H9 (cell line): ENCODE data around the gene RERE. TPM values are rescaled to one million over a fixed set of nuclear protein-coding genes. Genes with fewer than 3 reads are reported as not detected.

Source experiments
- DNase-seq: peaks from one replicate; pipeline ENCODE4 v3.0.0-alpha.2; 2017
- H2AFZ ChIP-seq: one replicate; pipeline ENCODE4 v1.6.1; 2013; ENCODE audit warnings: mild to moderate bottlenecking, low read length, control low read depth, moderate library complexity
- H2AK5ac ChIP-seq: 2 replicates; pipeline ENCODE4 v1.6.1; 2013; ENCODE audit warnings: low read length, control low read depth, mixed read lengths; ENCODE audit not compliant: insufficient read length
- H2BK120ac ChIP-seq: one replicate; pipeline ENCODE4 v1.6.1; 2013; ENCODE audit warnings: low read depth, mild to moderate bottlenecking, low read length, control low read depth, inconsistent platforms; ENCODE audit not compliant: poor library complexity, severe bottlenecking
- H2BK12ac ChIP-seq: 2 replicates; pipeline ENCODE4 v1.6.1; 2013; ENCODE audit warnings: low read length, control low read depth, mixed read lengths, low read depth; ENCODE audit not compliant: insufficient read length
- H2BK15ac ChIP-seq: 2 replicates; pipeline ENCODE4 v1.6.1; 2013; ENCODE audit warnings: low read depth, low read length, control low read depth
- H2BK20ac ChIP-seq: one replicate; pipeline ENCODE4 v1.6.1; 2013; ENCODE audit warnings: low read depth, mild to moderate bottlenecking, low read length, control low read depth, inconsistent platforms; ENCODE audit not compliant: poor library complexity, severe bottlenecking
- H2BK5ac ChIP-seq: 2 replicates; pipeline ENCODE4 v1.6.1; 2013; ENCODE audit warnings: low read length, control low read depth, mixed read lengths; ENCODE audit not compliant: insufficient read length
- H3K14ac ChIP-seq: 2 replicates; pipeline ENCODE4 v1.6.1; 2013; ENCODE audit warnings: low read length, control low read depth; ENCODE audit not compliant: insufficient read depth
- H3K18ac ChIP-seq: 2 replicates; pipeline ENCODE4 v1.6.1; 2013; ENCODE audit warnings: low read depth, mild to moderate bottlenecking, mixed read lengths, low read length, control low read depth; ENCODE audit not compliant: insufficient read length
- H3K23ac ChIP-seq: 2 replicates; pipeline ENCODE4 v1.6.1; 2013; ENCODE audit warnings: low read length, control low read depth, mixed read lengths, low read depth; ENCODE audit not compliant: insufficient read length
- H3K23me2 ChIP-seq: 2 replicates; pipeline ENCODE4 v1.6.1; 2013; ENCODE audit warnings: low read depth, mild to moderate bottlenecking, mixed read lengths, low read length, control low read depth; ENCODE audit not compliant: insufficient read length, poor library complexity, severe bottlenecking
- H3K27ac ChIP-seq: 2 replicates; pipeline ENCODE4 v1.5.1; 2013; ENCODE audit warnings: low read length, control low read depth, mixed read lengths, low read depth; ENCODE audit not compliant: insufficient read length
- H3K27me3 ChIP-seq: 2 replicates; pipeline ENCODE4 v1.6.1; 2013; ENCODE audit warnings: low read length, control low read depth, inconsistent platforms; ENCODE audit not compliant: insufficient read depth
- H3K4ac ChIP-seq: 2 replicates; pipeline ENCODE4 v1.6.1; 2013; ENCODE audit warnings: low read depth, mild to moderate bottlenecking, control low read depth, inconsistent platforms, low read length, moderate library complexity
- H3K4me1 ChIP-seq: 2 replicates; pipeline ENCODE4 v1.6.1; 2013; ENCODE audit warnings: low read length, control low read depth, inconsistent platforms; ENCODE audit not compliant: insufficient read depth
- H3K4me2 ChIP-seq: 2 replicates; pipeline ENCODE4 v1.6.1; 2013; ENCODE audit warnings: low read length, control low read depth, mixed read lengths; ENCODE audit not compliant: insufficient read length, insufficient read depth
- H3K56ac ChIP-seq: 2 replicates; pipeline ENCODE4 v1.6.1; 2013; ENCODE audit warnings: low read depth, mild to moderate bottlenecking, mixed read lengths, low read length, control low read depth; ENCODE audit not compliant: insufficient read length
- H3K79me1 ChIP-seq: 2 replicates; pipeline ENCODE4 v1.6.1; 2013; ENCODE audit warnings: low read depth, mild to moderate bottlenecking, moderate library complexity, low read length, control low read depth, inconsistent platforms; ENCODE audit not compliant: insufficient read depth, poor library complexity, severe bottlenecking
- H3K79me2 ChIP-seq: 2 replicates; pipeline ENCODE4 v1.6.1; 2013; ENCODE audit warnings: low read length, control low read depth, inconsistent platforms; ENCODE audit not compliant: insufficient read depth
- H3K9ac ChIP-seq: 2 replicates; pipeline ENCODE4 v1.6.1; 2013; ENCODE audit warnings: low read length, control low read depth, mixed read lengths; ENCODE audit not compliant: insufficient read length; ENCODE audit errors: extremely low read depth
- H3K9me3 ChIP-seq: one replicate; pipeline ENCODE4 v1.6.1; 2013; ENCODE audit warnings: low read depth, low read length, inconsistent platforms; ENCODE audit not compliant: control insufficient read depth
- H3T11ph ChIP-seq: one replicate; pipeline ENCODE4 v1.6.1; 2013; ENCODE audit warnings: mild to moderate bottlenecking, low read length, control low read depth, inconsistent platforms
- H4K20me1 ChIP-seq: one replicate; pipeline ENCODE4 v1.6.1; 2013; ENCODE audit not compliant: control insufficient read depth, insufficient read length, insufficient read depth
- H4K5ac ChIP-seq: 2 replicates; pipeline ENCODE4 v1.6.1; 2013; ENCODE audit warnings: low read depth, mild to moderate bottlenecking, mixed read lengths, low read length, control low read depth; ENCODE audit not compliant: insufficient read length
- H4K8ac ChIP-seq: replicated peaks from 2 replicates; pipeline ENCODE4 v1.6.1; 2013; ENCODE audit warnings: low read length, control low read depth, mixed read lengths, low read depth; ENCODE audit not compliant: insufficient read length
- H4K91ac ChIP-seq: 2 replicates; pipeline ENCODE4 v1.6.1; 2013; ENCODE audit warnings: low read depth, mild to moderate bottlenecking, moderate library complexity, mixed read lengths, low read length, control low read depth; ENCODE audit not compliant: insufficient read length
- H3K27ac Mint-ChIP-seq, 3 experiments: 2 replicates in 2 of 3; 3 replicates in 1 of 3; pipeline ENCODE4 v1.8.0; 2020 to 2021; ENCODE audit warnings: mixed read lengths in 3 of 3, mild to moderate bottlenecking in 1 of 3, moderate library complexity in 1 of 3
- H3K27me3 Mint-ChIP-seq: 2 replicates; pipeline ENCODE4 v1.8.0; 2021; ENCODE audit warnings: low read depth, mild to moderate bottlenecking, moderate library complexity, mixed read lengths
- H3K36me3 Mint-ChIP-seq, 3 experiments: 2 replicates in 2 of 3; 3 replicates in 1 of 3; pipeline ENCODE4 v1.8.0; 2020 to 2021; ENCODE audit warnings: low read depth in 3 of 3, mixed read lengths in 3 of 3; ENCODE audit not compliant: insufficient read depth in 1 of 3
- H3K4me1 Mint-ChIP-seq, 2 experiments: 2 replicates each; pipeline ENCODE4 v1.8.0; 2020; ENCODE audit warnings: mixed read lengths in 2 of 2
- H3K4me3 Mint-ChIP-seq, 2 experiments: 2 replicates in 1 of 2; 3 replicates in 1 of 2; pipeline ENCODE4 v1.8.0; 2020 to 2021; ENCODE audit warnings: mild to moderate bottlenecking in 2 of 2, mixed read lengths in 2 of 2, moderate library complexity in 1 of 2
- H3K9me3 Mint-ChIP-seq, 2 experiments: 2 replicates in 1 of 2; 3 replicates in 1 of 2; pipeline ENCODE4 v1.8.0; 2020; ENCODE audit warnings: mild to moderate bottlenecking in 2 of 2, mixed read lengths in 2 of 2, moderate library complexity in 1 of 2
- WGBS: extraction: QIAGEN DNeasy Blood & Tissue Kit; methylation state at CpG from one replicate; pipeline ENCODE4 v1.1.7; 2013; ENCODE audit warnings: missing lambda C conversion rate, low lambda C conversion rate, mixed read lengths; ENCODE audit not compliant: insufficient read length; ENCODE audit errors: extremely low coverage; 5-methylcytosine and 5-hydroxymethylcytosine counted together
- total RNA-seq: library from RNA; stranded (reverse); gene quantifications from 2 replicates; pipeline ENCODE4 v1.2.1, GENCODE V29; 2021
- TF ChIP-seq, protein P1 (sequence below): fragments of 200-600 bp; sonication (generic); conservative IDR thresholded peaks from 3 replicates; pipeline ENCODE4 v1.8.0; 2021; ENCODE audit warnings: antibody characterized with exemption, mild to moderate bottlenecking

Gene RERE
- total RNA-seq, 1 experiment from 2014 or later, result 103 TPM

DNA sequence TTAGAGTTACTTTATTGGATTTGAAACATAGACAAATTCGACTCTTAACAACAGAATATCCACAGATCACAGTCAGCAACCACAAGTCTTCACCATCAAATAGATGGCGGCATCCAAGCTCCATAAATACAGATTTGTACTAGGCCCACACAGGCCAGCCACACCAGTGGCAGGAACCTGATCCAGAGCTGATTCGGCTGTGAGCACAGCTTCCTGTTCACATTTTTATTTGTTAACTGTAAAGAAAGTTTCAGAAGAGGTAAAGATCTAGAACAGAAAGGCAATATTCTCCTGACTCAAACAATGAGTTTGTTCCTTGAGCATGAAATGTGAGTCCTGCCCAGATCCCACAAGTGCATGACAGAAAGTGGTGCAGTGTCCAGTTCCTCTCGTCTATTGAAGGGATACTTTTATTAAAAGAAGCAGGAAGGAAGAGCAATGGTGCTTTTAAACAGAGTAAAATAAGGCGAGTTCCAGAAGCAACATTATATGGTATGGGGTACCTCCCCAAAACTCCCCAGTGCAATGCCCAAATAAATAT, 293.7 kb downstream of the RERE start:
- no peaks in the 10 kb centered on the region; the same call in 1 of the 2 replicates for H3K79me2 ChIP-seq
- H3K79me1 ChIP-seq, result no peaks in the 10 kb centered on the region
- no peaks in the 10 kb centered on the region for H3K9me3 ChIP-seq
- TF ChIP-seq, protein P1, sequence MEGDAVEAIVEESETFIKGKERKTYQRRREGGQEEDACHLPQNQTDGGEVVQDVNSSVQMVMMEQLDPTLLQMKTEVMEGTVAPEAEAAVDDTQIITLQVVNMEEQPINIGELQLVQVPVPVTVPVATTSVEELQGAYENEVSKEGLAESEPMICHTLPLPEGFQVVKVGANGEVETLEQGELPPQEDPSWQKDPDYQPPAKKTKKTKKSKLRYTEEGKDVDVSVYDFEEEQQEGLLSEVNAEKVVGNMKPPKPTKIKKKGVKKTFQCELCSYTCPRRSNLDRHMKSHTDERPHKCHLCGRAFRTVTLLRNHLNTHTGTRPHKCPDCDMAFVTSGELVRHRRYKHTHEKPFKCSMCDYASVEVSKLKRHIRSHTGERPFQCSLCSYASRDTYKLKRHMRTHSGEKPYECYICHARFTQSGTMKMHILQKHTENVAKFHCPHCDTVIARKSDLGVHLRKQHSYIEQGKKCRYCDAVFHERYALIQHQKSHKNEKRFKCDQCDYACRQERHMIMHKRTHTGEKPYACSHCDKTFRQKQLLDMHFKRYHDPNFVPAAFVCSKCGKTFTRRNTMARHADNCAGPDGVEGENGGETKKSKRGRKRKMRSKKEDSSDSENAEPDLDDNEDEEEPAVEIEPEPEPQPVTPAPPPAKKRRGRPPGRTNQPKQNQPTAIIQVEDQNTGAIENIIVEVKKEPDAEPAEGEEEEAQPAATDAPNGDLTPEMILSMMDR, result no peak
- Mint-ChIP-seq H3K36me3 (peaks cover 9 to 13% (median 12%) of the 10 kb centered on the region in 3 experiments; a peak in 6 of 7 replicates), H3K27ac (peak overlapping the region; percentile 11 to 36 (median 11); a peak in 4 of 7 replicates), H3K4me1 (peaks cover 7 to 9% of the 10 kb centered on the region in 2 experiments), H3K27me3 (no peaks in the 10 kb centered on the region), H3K4me3 (no peak overlapping the region), H3K9me3 (no peaks in the 10 kb centered on the region; a peak in 1 of 5 replicates)
- no peak overlapping the region for H3K56ac ChIP-seq
- no peak overlapping the region for H3K27ac ChIP-seq
- H3K4ac ChIP-seq, result no peak overlapping the region
- H2AFZ ChIP-seq, result no peak overlapping the region
- WGBS, result no CpG with 5 or more reads among the region's 5 CpGs
- no peaks in the 10 kb centered on the region for H3K27me3 ChIP-seq
- H4K91ac ChIP-seq, result no peak overlapping the region
- H3K9ac ChIP-seq, result no peak overlapping the region
- no peak overlapping the region for H2BK12ac ChIP-seq
- H2BK5ac ChIP-seq, result no peak overlapping the region
- H3K18ac ChIP-seq, result no peak overlapping the region
- H2BK20ac ChIP-seq, result no peak overlapping the region
- no peak overlapping the region for H2BK120ac ChIP-seq
- no peak overlapping the region for H3K4me2 ChIP-seq
- H2AK5ac ChIP-seq, result no peak overlapping the region
- no peak overlapping the region for H3T11ph ChIP-seq
- no peak overlapping the region for H3K14ac ChIP-seq
- H4K20me1 ChIP-seq, result no peaks in the 10 kb centered on the region
- no peak overlapping the region for H4K5ac ChIP-seq
- no peak overlapping the region for H3K23ac ChIP-seq
- DNase-seq, result no peak
- H3K23me2 ChIP-seq, result no peaks in the 10 kb centered on the region
- no peak overlapping the region for H2BK15ac ChIP-seq
- peaks cover 6% of the 10 kb centered on the region; the same call in 1 of the 2 replicates for H3K4me1 ChIP-seq
- H4K8ac ChIP-seq, result no peak overlapping the region
